ENCODE measurements around the gene PROS1.
A peak's percentile ranks its signal among the peaks of the same experiment; 100 is the strongest.

The PROS1 gene

DNA sequence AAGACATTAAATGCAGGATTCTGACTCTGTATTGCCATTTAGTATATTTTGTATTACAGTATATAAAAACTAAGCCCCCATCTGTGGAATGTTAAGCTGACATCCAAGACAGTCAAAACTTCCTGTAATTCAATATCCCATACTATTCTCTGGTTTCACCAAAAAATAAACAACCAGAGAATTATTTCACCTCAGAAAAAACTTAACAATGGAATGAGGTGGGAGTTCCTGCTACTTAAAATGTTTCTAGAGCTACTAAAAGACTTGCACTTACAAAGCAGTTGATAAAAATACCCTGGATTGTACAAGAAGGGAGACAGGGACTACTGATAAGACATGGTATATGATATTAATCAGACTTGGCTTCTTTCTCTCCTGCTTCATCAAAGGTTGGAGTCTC is 14.6 kb upstream of the PROS1 start:
- Histone ChIP-seq H3K27me3 (ENCODE audit: insufficient read depth, low read depth, severe bottlenecking) (no peaks in the 10 kb centered on the region), H3K4me3 (ENCODE audit: low read depth, low read length) (no peak overlapping the region), H3K9me3 (ENCODE audit: severe bottlenecking) (no peaks in the 10 kb centered on the region), H3K36me3 (no peaks in the 10 kb centered on the region), H3K27ac (no peak overlapping the region)
- DNase-seq, result no peak
- TF ChIP-seq CTCF (IDR thresholded peaks at IDR 0.05; ENCODE audit: low read depth, low read length), result no peak

- H3K27me3 ChIP-seq (ENCODE audit: insufficient read depth, low read depth, severe bottlenecking), result no peaks in the 10 kb centered on the region
- H3K9me3 ChIP-seq (ENCODE audit: severe bottlenecking), result no peaks in the 10 kb centered on the region
- DNase-seq, result no peak
- H3K36me3 ChIP-seq, result no peaks in the 10 kb centered on the region
- no peak for TF ChIP-seq CTCF (IDR thresholded peaks at IDR 0.05; ENCODE audit: low read depth, low read length)
- H3K27ac ChIP-seq, result no peak overlapping the region
- no peak overlapping the region for H3K4me3 ChIP-seq (ENCODE audit: low read depth, low read length)
Observed at GRCh38 chr3:93984618-93985017, 10.9 kb upstream of the PROS1 start.

GRCh38 chr3:93983408-93983807 is 9.7 kb upstream of the PROS1 start:
- H3K9me3 ChIP-seq (ENCODE audit: severe bottlenecking), result no peaks in the 10 kb centered on the region
- DNase-seq, result no peak
- no peaks in the 10 kb centered on the region for H3K27me3 ChIP-seq (ENCODE audit: insufficient read depth, low read depth, severe bottlenecking)
- TF ChIP-seq CTCF (IDR thresholded peaks at IDR 0.05; ENCODE audit: low read depth, low read length), result no peak
- H3K27ac ChIP-seq, result no peak overlapping the region
- H3K36me3 ChIP-seq, result no peaks in the 10 kb centered on the region
- no peak overlapping the region for H3K4me3 ChIP-seq (ENCODE audit: low read depth, low read length)

- H3K27ac ChIP-seq, result no peak overlapping the region
- H3K36me3 ChIP-seq, result no peaks in the 10 kb centered on the region
- TF ChIP-seq CTCF (IDR thresholded peaks at IDR 0.05; ENCODE audit: low read depth, low read length), result no peak
- H3K9me3 ChIP-seq (ENCODE audit: severe bottlenecking), result no peaks in the 10 kb centered on the region
- DNase-seq, result no peak
- H3K4me3 ChIP-seq (ENCODE audit: low read depth, low read length), result no peak overlapping the region
- no peaks in the 10 kb centered on the region for H3K27me3 ChIP-seq (ENCODE audit: insufficient read depth, low read depth, severe bottlenecking)
Observed at GRCh38 chr3:93981649-93982048, 8.0 kb upstream of the PROS1 start.

DNA sequence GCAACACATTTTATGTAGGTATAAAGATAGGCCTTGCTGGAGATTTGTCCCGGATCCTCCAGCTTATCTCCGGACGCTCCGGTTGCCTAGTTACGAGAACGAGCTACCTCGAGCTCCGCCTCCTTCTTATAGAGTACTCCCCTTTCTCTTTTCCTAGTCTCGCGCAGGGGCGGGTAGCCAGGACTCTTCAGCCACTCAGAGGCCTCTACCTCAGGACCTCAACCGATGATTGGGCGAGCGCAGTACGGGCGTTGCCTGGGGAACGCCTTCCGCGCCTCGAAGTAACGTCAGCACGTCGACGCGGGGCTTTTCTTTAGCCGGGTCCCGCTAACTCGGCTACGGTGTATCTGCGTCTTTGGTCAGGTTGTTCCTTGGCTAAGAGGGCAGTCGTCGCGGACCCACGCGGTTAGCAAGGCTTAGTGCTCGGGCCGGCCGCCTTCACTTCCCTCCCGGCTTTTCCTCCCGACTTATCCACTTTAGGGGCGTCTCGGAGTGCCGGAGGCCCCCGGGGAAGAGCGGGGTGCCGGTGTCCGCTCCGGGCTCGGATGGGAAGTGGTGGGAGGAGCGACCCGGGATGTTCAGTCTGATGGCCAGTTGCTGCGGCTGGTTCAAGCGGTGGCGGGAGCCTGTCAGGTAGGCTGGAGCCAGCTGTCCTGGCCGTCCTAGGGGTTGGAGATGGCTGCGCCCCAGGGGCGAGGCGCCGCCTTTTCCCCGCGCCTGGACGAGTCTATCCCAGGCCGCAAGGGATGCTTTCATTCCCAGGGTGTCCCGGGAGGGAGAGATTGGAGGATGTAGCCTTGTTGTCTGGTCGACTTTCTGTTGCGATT is 6.4 kb upstream of the PROS1 start, which contains the start of gene ARL13B:
ARL13B (plus strand) TSS at position 306 of the 827 bp plus-strand sequence; CDS start at position 575, 269 bp downstream.
- H3K27ac ChIP-seq, result peak within 1 kb of the TSS; percentile 92
- peak; percentile 98 for DNase-seq
- H3K27me3 ChIP-seq (ENCODE audit: insufficient read depth, low read depth, severe bottlenecking), result no peaks in the 10 kb centered on the region
- H3K36me3 ChIP-seq, result no peaks in the 10 kb centered on the region
- no peak for TF ChIP-seq CTCF (IDR thresholded peaks at IDR 0.05; ENCODE audit: low read depth, low read length)
- peak within 1 kb of the TSS; percentile 48 for H3K4me3 ChIP-seq (ENCODE audit: low read depth, low read length)
- no peaks in the 10 kb centered on the region for H3K9me3 ChIP-seq (ENCODE audit: severe bottlenecking)

Data from WERI-Rb-1 (cell line).